Measurements from ENCODE around the gene MAPKAPK3. TPM values are rescaled to one million over a fixed set of nuclear protein-coding genes. Genes with fewer than 3 reads are reported as not detected.

MAPKAPK3 gene
- total RNA-seq, 1 donor from 2014 or later = 8.2 TPM

- DNase-seq (ENCODE audit: low read depth in 2 of 2) = no peak
Measured at GRCh38 chr3:50626401-50626800, 9.4 kb downstream of the MAPKAPK3 start.

- peak in 1 of 2 donors; percentile 31 for DNase-seq (ENCODE audit: low read depth in 2 of 2)
Measured at GRCh38 chr3:50627407-50628051, 10.6 kb downstream of the MAPKAPK3 start.

- DNase-seq (ENCODE audit: low read depth in 2 of 2) = no peak
Measured at GRCh38 chr3:50628601-50629000, 11.7 kb downstream of the MAPKAPK3 start.

GRCh38 chr3:50630394-50630793, 13.4 kb downstream of the MAPKAPK3 start:
- DNase-seq (ENCODE audit: low read depth in 2 of 2) = no peak

- DNase-seq (ENCODE audit: low read depth in 2 of 2) = no peak
Measured at GRCh38 chr3:50630877-50631276, 13.9 kb downstream of the MAPKAPK3 start.

GRCh38 chr3:50632450-50632849, 15.5 kb downstream of the MAPKAPK3 start:
- DNase-seq (ENCODE audit: low read depth in 2 of 2) = no peak

- DNase-seq (ENCODE audit: low read depth in 2 of 2) = no peak
Measured at GRCh38 chr3:50633230-50633790, 16.4 kb downstream of the MAPKAPK3 start.

GRCh38 chr3:50635066-50635465, 18.1 kb downstream of the MAPKAPK3 start:
- no peak for DNase-seq (ENCODE audit: low read depth in 2 of 2)

- no peak for DNase-seq (ENCODE audit: low read depth in 2 of 2)
Measured at GRCh38 chr3:50637011-50637410, 20.1 kb downstream of the MAPKAPK3 start.

- DNase-seq (ENCODE audit: low read depth in 2 of 2) = no peak
Measured at GRCh38 chr3:50637945-50638344, 21.0 kb downstream of the MAPKAPK3 start.

- DNase-seq (ENCODE audit: low read depth in 2 of 2) = no peak
Measured at GRCh38 chr3:50639055-50639494, 22.1 kb downstream of the MAPKAPK3 start.

- DNase-seq (ENCODE audit: low read depth in 2 of 2) = no peak
Measured at GRCh38 chr3:50642382-50642781, 25.4 kb downstream of the MAPKAPK3 start.

- DNase-seq (ENCODE audit: low read depth in 2 of 2) = no peak
Measured at GRCh38 chr3:50644561-50644960, 27.6 kb downstream of the MAPKAPK3 start.

- no peak for DNase-seq (ENCODE audit: low read depth in 2 of 2)
Measured at GRCh38 chr3:50645378-50645777, 28.4 kb downstream of the MAPKAPK3 start.

- no peak for DNase-seq (ENCODE audit: low read depth in 2 of 2)
Measured at GRCh38 chr3:50648313-50648712, 31.4 kb downstream of the MAPKAPK3 start.

- DNase-seq (ENCODE audit: low read depth in 2 of 2) = no peak
Measured at GRCh38 chr3:50648944-50649343, 32.0 kb downstream of the MAPKAPK3 start.

- no peak for DNase-seq (ENCODE audit: low read depth in 2 of 2)
Measured at GRCh38 chr3:50649451-50649931, 32.5 kb downstream of the MAPKAPK3 start.

- DNase-seq (ENCODE audit: low read depth in 2 of 2) = no peak
Measured at GRCh38 chr3:50650018-50650417, 33.1 kb downstream of the MAPKAPK3 start.

- no peak for DNase-seq (ENCODE audit: low read depth in 2 of 2)
Measured at GRCh38 chr3:50651445-50651844, 34.5 kb downstream of the MAPKAPK3 start.

- no peak for DNase-seq (ENCODE audit: low read depth in 2 of 2)
Measured at GRCh38 chr3:50651920-50652529, 35.1 kb downstream of the MAPKAPK3 start.

GRCh38 chr3:50652709-50653108, 35.8 kb downstream of the MAPKAPK3 start:
- peak in 1 of 2 donors; percentile 34 for DNase-seq (ENCODE audit: low read depth in 2 of 2)

- DNase-seq (ENCODE audit: low read depth in 2 of 2) = no peak
Measured at GRCh38 chr3:50653937-50654595, 37.1 kb downstream of the MAPKAPK3 start.

All from dermis microvascular lymphatic vessel endothelial cell (primary cell).